Epithelial cell of esophagus (primary cell): Measurements from ENCODE around the gene SLMAP.

Source experiments
- DNase-seq: peaks from one replicate; pipeline ENCODE4 v3.0.0; 2010; ENCODE audit warnings: low read depth
- H3K4me3 ChIP-seq: 2 replicates; pipeline ENCODE4 v1.5.1; 2011; ENCODE audit warnings: mild to moderate bottlenecking, low read length, control low read depth
- TF ChIP-seq, protein P1 (sequence below): IDR thresholded peaks from 2 replicates; pipeline ENCODE4 v1.5.1; 2011; ENCODE audit warnings: low read depth, mild to moderate bottlenecking, low read length, control low read depth, inconsistent platforms; ENCODE audit not compliant: insufficient read depth; ENCODE audit errors: missing control alignments

SLMAP gene

DNA sequence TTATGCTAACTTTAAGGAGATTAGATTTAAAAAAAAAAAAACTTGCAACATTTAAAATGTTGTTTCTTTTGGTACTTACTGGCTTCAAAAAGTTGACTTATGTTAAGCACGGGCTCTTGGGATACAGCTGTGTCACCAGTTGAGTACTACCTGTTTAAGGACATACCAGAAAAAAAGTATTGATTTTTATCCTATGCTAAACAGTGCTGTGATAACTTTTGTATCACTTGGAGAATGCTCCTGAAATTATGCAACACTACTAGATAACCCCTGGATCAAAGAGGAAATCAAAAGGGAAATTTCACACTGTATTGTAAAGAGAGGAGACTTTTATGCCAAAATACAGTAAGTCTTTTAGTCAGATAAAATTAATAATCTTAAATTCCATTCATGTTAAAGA, 77.7 kb downstream of the SLMAP start:
- no peak for DNase-seq
- TF ChIP-seq, protein P1, sequence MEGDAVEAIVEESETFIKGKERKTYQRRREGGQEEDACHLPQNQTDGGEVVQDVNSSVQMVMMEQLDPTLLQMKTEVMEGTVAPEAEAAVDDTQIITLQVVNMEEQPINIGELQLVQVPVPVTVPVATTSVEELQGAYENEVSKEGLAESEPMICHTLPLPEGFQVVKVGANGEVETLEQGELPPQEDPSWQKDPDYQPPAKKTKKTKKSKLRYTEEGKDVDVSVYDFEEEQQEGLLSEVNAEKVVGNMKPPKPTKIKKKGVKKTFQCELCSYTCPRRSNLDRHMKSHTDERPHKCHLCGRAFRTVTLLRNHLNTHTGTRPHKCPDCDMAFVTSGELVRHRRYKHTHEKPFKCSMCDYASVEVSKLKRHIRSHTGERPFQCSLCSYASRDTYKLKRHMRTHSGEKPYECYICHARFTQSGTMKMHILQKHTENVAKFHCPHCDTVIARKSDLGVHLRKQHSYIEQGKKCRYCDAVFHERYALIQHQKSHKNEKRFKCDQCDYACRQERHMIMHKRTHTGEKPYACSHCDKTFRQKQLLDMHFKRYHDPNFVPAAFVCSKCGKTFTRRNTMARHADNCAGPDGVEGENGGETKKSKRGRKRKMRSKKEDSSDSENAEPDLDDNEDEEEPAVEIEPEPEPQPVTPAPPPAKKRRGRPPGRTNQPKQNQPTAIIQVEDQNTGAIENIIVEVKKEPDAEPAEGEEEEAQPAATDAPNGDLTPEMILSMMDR: no peak
- H3K4me3 ChIP-seq: no peak overlapping the region

DNA sequence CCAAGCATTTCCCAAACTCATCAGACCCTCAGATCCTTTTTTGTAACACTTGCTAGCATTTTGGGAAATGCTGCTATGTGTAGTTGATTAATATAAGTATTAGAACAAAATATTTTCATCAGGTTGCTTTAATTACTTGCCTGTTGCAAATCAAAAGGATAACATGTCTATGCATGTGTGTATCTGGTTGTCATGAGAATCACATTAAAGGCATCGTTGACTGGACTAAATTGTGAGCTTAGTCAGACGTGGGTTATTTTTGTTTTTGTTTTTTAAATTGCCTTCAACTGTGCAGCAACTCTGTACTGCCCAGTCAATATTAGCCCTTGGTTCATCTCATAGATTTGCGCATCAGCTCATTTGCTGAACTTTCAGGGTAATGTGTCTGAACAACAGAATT, 81.6 kb downstream of the SLMAP start:
- DNase-seq: peak; percentile 65
- TF ChIP-seq, protein P1: no peak

DNA sequence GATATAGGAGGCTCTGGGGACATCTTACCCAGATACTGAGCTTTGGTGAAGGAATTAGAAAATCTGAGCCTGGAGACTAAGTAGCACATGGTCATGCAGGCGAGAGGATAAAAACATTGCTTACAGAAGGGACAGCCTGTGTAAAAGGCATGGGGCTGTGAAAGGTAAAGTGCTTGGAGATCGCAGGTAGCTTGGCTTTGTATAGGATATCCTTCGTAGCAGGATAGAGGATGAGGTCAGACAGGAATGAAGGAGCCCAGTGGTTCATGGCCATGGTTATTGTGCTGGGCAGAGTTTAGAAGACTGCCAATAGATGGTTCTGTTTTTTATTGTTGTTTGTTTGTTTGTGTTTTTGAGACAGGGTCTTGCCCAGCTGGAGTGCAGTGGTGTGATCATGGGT, 82.5 kb downstream of the SLMAP start:
- no peak for DNase-seq
- H3K4me3 ChIP-seq: no peak overlapping the region
- TF ChIP-seq, protein P1: no peak

More for the DNA sequence above, 81.6 kb downstream of the SLMAP start:
- no peak overlapping the region for H3K4me3 ChIP-seq

DNA sequence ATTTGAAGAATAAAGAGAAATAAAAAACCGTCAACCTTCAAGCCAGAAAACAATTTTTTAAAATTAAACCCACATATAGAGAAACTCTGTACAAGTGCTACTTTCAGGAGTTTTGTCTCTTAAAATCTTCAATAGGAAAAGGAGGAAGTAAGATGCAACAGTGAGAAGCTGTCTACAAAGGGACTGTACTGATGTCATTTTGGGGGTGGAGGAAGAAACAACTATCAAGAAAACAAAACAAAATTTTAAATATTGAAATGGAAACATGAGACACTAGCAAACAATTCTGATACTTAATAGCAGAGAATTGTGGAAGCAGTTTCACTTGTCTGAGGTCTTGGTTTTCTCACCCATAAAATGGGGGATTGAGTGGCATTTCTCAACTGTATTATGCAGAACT, 84.4 kb downstream of the SLMAP start:
- no peak for DNase-seq
- TF ChIP-seq, protein P1: no peak
- H3K4me3 ChIP-seq: no peak overlapping the region

DNA sequence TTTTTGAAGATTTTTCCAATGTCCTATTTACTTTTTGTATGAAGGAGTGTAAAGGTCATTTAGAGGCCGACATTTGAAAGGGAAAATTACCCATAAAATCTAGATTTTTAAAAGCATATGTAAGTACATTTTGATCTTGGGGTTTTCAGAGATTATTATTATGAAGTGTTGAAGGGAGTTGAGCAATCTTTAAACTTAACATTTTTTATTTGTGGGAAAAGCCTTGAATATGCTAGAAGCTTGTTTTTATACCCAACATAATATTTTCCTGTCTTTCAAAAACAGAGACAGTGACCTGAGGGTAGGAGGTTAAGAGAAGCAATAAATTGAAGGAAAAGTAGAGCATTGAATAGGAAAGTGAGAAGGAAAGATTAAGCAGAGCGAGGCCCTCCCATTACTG, 85.7 kb downstream of the SLMAP start:
- TF ChIP-seq, protein P1: no peak
- no peak for DNase-seq

DNA sequence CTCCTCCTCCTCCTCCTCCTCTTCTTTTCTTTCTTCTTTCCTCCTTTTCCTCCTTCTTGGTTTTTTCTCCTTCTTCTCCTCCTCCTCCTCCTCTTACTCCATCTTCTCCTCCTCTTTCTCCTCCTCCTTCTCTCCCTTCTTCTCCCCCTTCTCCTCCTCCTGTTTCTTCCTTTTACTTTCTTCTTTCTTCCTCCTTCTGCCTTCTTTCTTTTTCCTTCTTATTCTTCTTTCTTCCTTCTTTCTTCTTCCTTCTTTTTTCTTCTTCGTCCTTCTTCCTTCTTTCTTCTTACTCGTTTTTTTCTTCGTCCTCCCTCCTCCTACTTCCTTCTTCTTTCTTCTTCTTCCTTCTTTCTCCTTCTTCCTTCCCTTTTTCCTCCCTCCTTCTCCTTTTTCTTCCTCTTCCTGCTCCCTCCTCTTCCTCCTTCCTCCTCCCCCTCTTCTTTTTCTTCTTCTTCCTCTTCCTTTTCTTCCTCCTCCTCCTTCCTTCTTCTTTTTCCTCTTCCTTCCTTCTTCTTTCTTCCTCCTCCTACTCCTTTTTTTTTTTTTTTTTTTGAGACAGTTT, 92.1 kb downstream of the SLMAP start:
- no peak overlapping the region for H3K4me3 ChIP-seq
- no peak for DNase-seq
- TF ChIP-seq, protein P1: no peak

More for the DNA sequence above, 85.7 kb downstream of the SLMAP start:
- H3K4me3 ChIP-seq: no peak overlapping the region

DNA sequence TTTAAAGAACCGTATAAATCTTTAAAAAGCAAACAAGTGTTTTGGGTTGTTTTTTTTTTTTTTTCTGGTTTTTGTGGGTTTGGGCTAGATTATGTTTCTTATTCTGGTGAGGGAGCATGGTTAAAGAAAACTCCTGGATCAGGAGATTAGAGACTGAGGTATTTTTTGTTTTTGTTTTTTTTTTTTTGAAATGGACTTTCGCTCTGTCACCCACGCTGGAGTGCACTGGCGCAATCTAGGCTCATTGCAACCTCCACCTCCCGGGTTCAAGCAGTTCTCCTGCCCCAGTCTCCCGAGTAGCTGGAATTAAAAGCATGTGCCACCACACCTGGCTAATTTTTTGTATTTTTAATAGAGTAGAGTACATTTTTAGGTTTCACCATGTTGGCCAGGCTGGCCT, 95.2 kb downstream of the SLMAP start:
- no peak for DNase-seq
- no peak overlapping the region for H3K4me3 ChIP-seq
- TF ChIP-seq, protein P1: no peak
